AML-193 (cell line): ENCODE data around the gene LPCAT1.
"Not testable (repeated sequence)": the region's sequence is repeated elsewhere in the genome, so short reads cannot be mapped to it uniquely, and the experiment has no call there.

ENCODE experiments used
- DNase-seq, 2 experiments: peaks; one replicate each; lab custom pipeline; 2025; lab: John Stamatoyannopoulos, UW

Gene LPCAT1

GRCh38 chr5:1466631-1467265 lies 57.0 kb downstream of the LPCAT1 start:
- no peak for DNase-seq

GRCh38 chr5:1465966-1466471 lies 57.7 kb downstream of the LPCAT1 start:
- DNase-seq, result no peak

- no peak for DNase-seq
Measured at GRCh38 chr5:1465117-1465516, 58.6 kb downstream of the LPCAT1 start.

- DNase-seq, result no peak
Measured at GRCh38 chr5:1464511-1464910, 59.2 kb downstream of the LPCAT1 start.

GRCh38 chr5:1464096-1464446 lies 59.7 kb downstream of the LPCAT1 start:
- no peak for DNase-seq

GRCh38 chr5:1463326-1464095 lies 60.2 kb downstream of the LPCAT1 start:
- no peak for DNase-seq

GRCh38 chr5:1462358-1462757 lies 61.4 kb downstream of the LPCAT1 start:
- DNase-seq, result no peak

- no peak for DNase-seq
Measured at GRCh38 chr5:1461396-1461795, 62.4 kb downstream of the LPCAT1 start.

GRCh38 chr5:1460054-1460682 lies 63.6 kb downstream of the LPCAT1 start:
- no peak for DNase-seq

GRCh38 chr5:1459435-1459834 lies 64.3 kb downstream of the LPCAT1 start:
- not testable (repeated sequence) for DNase-seq

- DNase-seq, result not testable (repeated sequence)
Measured at GRCh38 chr5:1456110-1456881, 67.5 kb downstream of the LPCAT1 start.

- no peak for DNase-seq
Measured at GRCh38 chr5:1453613-1454012, 70.1 kb downstream of the LPCAT1 start.

- DNase-seq, result no peak
Measured at GRCh38 chr5:1449081-1449630, 74.6 kb downstream of the LPCAT1 start.

- DNase-seq, result no peak
Measured at GRCh38 chr5:1448511-1449011, 75.2 kb downstream of the LPCAT1 start.

- no peak for DNase-seq
Measured at GRCh38 chr5:1447671-1448361, 75.9 kb downstream of the LPCAT1 start.

GRCh38 chr5:1446602-1447343 lies 77.0 kb downstream of the LPCAT1 start:
- no peak for DNase-seq

- no peak for DNase-seq
Measured at GRCh38 chr5:1445689-1446601, 77.8 kb downstream of the LPCAT1 start.

- DNase-seq, result no peak
Measured at GRCh38 chr5:1445313-1445688, 78.5 kb downstream of the LPCAT1 start, which contains the start of gene SLC6A3. Gene SLC6A3 (minus strand): TSS chr5:1445440. CDS start chr5:1443197, 2,243 bp downstream.
